ENCODE data around the gene AIG1.

- TF ChIP-seq POLR2A (IDR thresholded peaks at IDR 0.05; ENCODE audit: insufficient read depth in 1 of 2, low read depth in 2 of 2, low read length in 2 of 2), result no peak
- TF ChIP-seq POLR2AphosphoS2 (IDR thresholded peaks at IDR 0.05; ENCODE audit: low read depth, low read length), result no peak
- no peak for TF ChIP-seq ZNF263 (CRISPR knock-in tag; IDR thresholded peaks at IDR 0.05)
- TF ChIP-seq EZH2 (conservative IDR thresholded peaks at IDR 0.05; ENCODE audit: low read depth, low read length), result no peak
- TF ChIP-seq ZNF160 (CRISPR knock-in tag; IDR thresholded peaks at IDR 0.05), result no peak
These were observed 175.6 kb downstream of the AIG1 start for GRCh38 chr6:143236151-143236798.

Data from HepG2 (cell line).